GM15510 (cell line): ENCODE results near the gene MFAP2.
A peak's percentile ranks its signal among the peaks of the same experiment; 100 is the strongest.

Source experiments
- POLR2A ChIP-seq: IDR thresholded peaks from 3 replicates; pipeline ENCODE4 v1.6.1; 2011; ENCODE audit warnings: borderline replicate concordance; ENCODE audit not compliant: insufficient read length; ENCODE audit errors: extremely low read depth

Gene MFAP2

GRCh38 chr1:17013491-17014320 lies 33.3 kb upstream of the MFAP2 start:
- no peak for TF ChIP-seq POLR2A

GRCh38 chr1:17012775-17013490 lies 32.5 kb upstream of the MFAP2 start:
- TF ChIP-seq POLR2A: no peak

- TF ChIP-seq POLR2A: peak; percentile 54
These were observed 31.3 kb upstream of the MFAP2 start, which contains the start of gene ATP13A2 for GRCh38 chr1:17011439-17012307. ATP13A2 (minus strand) TSS chr1:17011928; CDS start chr1:17011738, 190 bp downstream.

- no peak for TF ChIP-seq POLR2A
These were observed 30.6 kb upstream of the MFAP2 start for GRCh38 chr1:17011092-17011438.

- no peak for TF ChIP-seq POLR2A
These were observed 29.3 kb upstream of the MFAP2 start for GRCh38 chr1:17009706-17010105.

- TF ChIP-seq POLR2A: no peak
These were observed 27.9 kb upstream of the MFAP2 start for GRCh38 chr1:17008208-17008855.

GRCh38 chr1:17007121-17007520 lies 26.7 kb upstream of the MFAP2 start:
- TF ChIP-seq POLR2A: no peak

GRCh38 chr1:17005365-17005740 lies 24.9 kb upstream of the MFAP2 start:
- TF ChIP-seq POLR2A: no peak

- TF ChIP-seq POLR2A: no peak
These were observed 24.3 kb upstream of the MFAP2 start for GRCh38 chr1:17004466-17005364.

- no peak for TF ChIP-seq POLR2A
These were observed 22.1 kb upstream of the MFAP2 start for GRCh38 chr1:17002524-17002902.

- TF ChIP-seq POLR2A: no peak
These were observed 21.5 kb upstream of the MFAP2 start for GRCh38 chr1:17001760-17002523.

- TF ChIP-seq POLR2A: no peak
These were observed 19.4 kb upstream of the MFAP2 start for GRCh38 chr1:16999863-17000262.

GRCh38 chr1:16998589-16998988 lies 18.2 kb upstream of the MFAP2 start:
- TF ChIP-seq POLR2A: no peak
